Activated naive CD8-positive, alpha-beta T cell treated with anti-CD3 and anti-CD28 coated beads for 36 hours (primary cell): ENCODE data around the gene VKORC1. TPM values are rescaled to one million over a fixed set of nuclear protein-coding genes. Genes with fewer than 3 reads are reported as not detected.

Experiments
- DNase-seq: peaks from one replicate; pipeline ENCODE4 v3.0.0; 2021
- H3K27ac Mint-ChIP-seq: one replicate; pipeline ENCODE4 v1.8.0; 2022; ENCODE audit warnings: mild to moderate bottlenecking, moderate library complexity, mixed read lengths
- H3K27me3 Mint-ChIP-seq: one replicate; pipeline ENCODE4 v1.8.0; 2022; ENCODE audit warnings: mild to moderate bottlenecking, mixed read lengths
- H3K36me3 Mint-ChIP-seq: one replicate; pipeline ENCODE4 v1.8.0; 2021; ENCODE audit warnings: mild to moderate bottlenecking, mixed read lengths
- H3K4me1 Mint-ChIP-seq: one replicate; pipeline ENCODE4 v1.8.0; 2021; ENCODE audit warnings: mixed read lengths
- H3K4me3 Mint-ChIP-seq: one replicate; pipeline ENCODE4 v1.8.0; 2022; ENCODE audit warnings: mild to moderate bottlenecking, moderate library complexity, mixed read lengths
- H3K9me3 Mint-ChIP-seq: one replicate; pipeline ENCODE4 v1.8.0; 2022; ENCODE audit warnings: mixed read lengths
- total RNA-seq, 2 experiments: library from RNA; stranded (reverse); gene quantifications; one replicate each; pipeline ENCODE4 v1.2.3, GENCODE V29; 2021

Gene VKORC1
- total RNA-seq, 2 experiments from 2014 or later = 57.9 to 61.3 TPM

DNA sequence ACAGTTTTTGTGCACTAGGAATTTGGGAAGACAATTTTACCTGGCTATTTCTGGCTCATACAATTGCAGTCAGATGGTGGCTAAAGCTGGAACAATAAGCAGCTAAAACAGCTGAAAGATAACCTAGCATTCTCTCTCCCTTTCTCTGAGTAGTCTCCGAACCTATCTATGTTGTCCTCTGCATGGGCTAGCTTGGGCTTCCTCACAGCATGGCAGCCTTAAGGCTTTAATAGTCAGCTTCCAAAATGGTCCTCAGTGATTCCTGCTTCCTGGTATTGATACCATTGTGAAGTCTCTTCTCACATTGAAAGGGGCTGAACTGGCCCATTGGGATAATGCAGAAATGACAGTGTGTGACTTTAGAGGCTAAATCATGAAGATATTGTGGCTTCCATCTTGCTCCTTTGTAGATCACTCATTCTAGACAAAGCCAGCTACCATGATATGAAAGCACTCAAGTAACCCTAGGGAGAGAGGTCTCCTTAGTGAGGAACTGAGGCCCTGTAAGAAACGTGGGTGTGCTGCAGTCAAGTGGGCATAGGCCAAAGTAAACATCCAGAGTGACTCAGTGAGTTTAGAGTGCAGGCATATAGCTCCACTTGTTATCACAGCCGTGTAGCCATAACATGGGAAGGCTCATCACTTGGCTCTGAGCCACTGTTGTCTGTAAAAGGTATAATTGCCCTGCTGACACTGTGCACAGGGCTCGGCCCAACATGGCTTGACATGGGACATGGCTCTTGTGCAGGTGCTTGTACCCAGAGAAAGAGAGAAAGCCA lies 5.5 kb upstream of the VKORC1 start:
- no peak for DNase-seq
- no peak overlapping the region for H3K27ac Mint-ChIP-seq
- H3K27me3 Mint-ChIP-seq = no peaks in the 10 kb centered on the region
- H3K4me1 Mint-ChIP-seq = peaks cover 8% of the 10 kb centered on the region
- no peaks in the 10 kb centered on the region for H3K36me3 Mint-ChIP-seq
- no peak overlapping the region for H3K4me3 Mint-ChIP-seq
- no peaks in the 10 kb centered on the region for H3K9me3 Mint-ChIP-seq

DNA sequence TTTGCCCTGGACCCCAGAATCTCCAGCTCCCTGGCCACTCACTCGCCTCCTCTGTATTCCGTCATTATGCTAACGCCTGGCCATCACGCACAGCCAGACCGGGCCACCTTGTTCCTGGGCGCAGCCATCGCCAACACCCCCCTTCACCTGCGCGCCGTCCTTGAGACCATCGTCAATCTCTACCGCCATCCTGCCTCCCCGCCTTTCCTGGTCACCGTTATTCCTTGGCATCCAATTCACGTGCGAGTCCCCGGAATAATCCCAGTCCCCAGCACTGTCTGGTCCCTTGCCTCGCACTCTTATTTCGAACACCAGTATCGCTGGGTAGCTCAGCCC lies 541 bp downstream of the VKORC1 start:
- Mint-ChIP-seq H3K9me3 (no peaks in the 10 kb centered on the region), H3K27ac (peak overlapping the region; percentile 93), H3K4me3 (peak overlapping the region; percentile 100), H3K36me3 (peaks cover 12% of the 10 kb centered on the region), H3K4me1 (peaks cover 17% of the 10 kb centered on the region), H3K27me3 (no peaks in the 10 kb centered on the region)
- DNase-seq = no peak

DNA sequence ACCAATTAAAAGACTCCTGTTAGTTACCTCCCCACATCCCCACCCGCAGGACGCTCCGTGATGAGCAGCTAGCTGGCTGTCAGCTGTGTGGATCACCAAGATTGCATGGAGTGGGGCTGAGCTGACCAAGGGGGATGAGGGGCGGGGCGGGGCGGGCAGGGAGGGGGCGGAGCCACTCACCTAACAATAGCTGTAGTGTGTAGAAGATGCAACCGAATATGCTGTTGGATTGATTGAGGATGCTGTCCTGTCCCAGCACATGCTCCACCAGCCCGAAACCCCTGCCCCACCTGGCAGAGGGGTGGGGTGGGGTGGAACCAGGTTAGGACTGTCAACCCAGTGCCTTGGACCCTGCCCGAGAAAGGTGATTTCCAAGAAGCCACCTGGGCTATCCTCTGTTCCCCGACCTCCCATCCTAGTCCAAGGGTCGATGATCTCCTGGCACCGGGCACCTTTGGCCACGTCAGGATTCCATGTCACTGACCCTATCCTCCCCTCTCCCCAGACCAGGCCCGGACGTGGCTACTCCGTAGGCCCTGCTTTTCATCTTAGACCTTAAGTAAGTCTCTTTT lies 1.4 kb downstream of the VKORC1 start:
- Mint-ChIP-seq H3K4me1 (peaks cover 17% of the 10 kb centered on the region), H3K9me3 (no peaks in the 10 kb centered on the region), H3K36me3 (peaks cover 12% of the 10 kb centered on the region), H3K4me3 (peak overlapping the region; percentile 100), H3K27me3 (no peaks in the 10 kb centered on the region), H3K27ac (no peak overlapping the region)
- no peak for DNase-seq

DNA sequence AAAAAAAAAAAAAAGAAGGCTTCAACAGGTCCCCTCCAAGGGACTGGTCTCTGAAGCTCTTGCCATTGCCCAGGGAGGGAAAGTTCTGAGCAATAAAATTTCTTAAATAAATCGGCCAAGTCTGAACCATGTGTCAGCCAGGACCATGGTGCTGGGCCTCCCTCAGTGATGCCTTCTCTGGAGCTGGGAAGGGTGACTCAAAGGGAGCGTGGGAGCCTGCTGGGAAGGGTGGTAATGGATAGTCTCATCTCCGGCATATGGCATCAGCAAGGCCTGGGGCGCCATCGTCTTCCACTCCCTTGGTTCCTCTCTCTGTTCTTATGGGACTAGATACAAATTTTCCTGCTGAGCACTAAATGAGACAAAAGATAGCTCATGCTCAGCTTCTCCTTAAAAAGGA lies 2.3 kb downstream of the VKORC1 start:
- Mint-ChIP-seq H3K27me3 (no peaks in the 10 kb centered on the region), H3K27ac (no peak overlapping the region), H3K4me3 (no peak overlapping the region), H3K9me3 (no peaks in the 10 kb centered on the region), H3K4me1 (peaks cover 17% of the 10 kb centered on the region), H3K36me3 (peaks cover 12% of the 10 kb centered on the region)
- no peak for DNase-seq

DNA sequence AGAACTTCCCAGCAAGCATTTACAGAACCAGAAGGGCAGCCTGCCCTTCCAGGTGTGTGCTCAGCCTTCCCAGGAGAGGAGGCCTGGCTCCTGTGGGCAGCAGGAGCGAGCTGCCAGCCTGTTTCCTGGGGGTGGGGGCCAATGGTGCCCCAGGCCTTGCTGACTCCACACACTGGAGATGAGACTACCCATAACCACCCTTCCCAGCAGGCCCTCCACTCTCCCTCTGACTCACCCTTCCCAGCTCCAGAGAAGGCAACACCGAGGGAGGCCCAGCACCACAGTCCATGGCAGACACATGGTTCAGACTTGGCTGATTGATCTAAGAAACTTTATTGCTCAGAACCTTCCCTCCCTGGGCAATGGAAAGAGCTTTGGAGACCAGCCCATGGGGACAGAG lies 4.1 kb downstream of the VKORC1 start:
- no peaks in the 10 kb centered on the region for H3K27me3 Mint-ChIP-seq
- H3K4me3 Mint-ChIP-seq = no peak overlapping the region
- H3K36me3 Mint-ChIP-seq = peaks cover 12% of the 10 kb centered on the region
- H3K4me1 Mint-ChIP-seq = peaks cover 12% of the 10 kb centered on the region
- DNase-seq = no peak
- H3K27ac Mint-ChIP-seq = no peak overlapping the region
- no peaks in the 10 kb centered on the region for H3K9me3 Mint-ChIP-seq

DNA sequence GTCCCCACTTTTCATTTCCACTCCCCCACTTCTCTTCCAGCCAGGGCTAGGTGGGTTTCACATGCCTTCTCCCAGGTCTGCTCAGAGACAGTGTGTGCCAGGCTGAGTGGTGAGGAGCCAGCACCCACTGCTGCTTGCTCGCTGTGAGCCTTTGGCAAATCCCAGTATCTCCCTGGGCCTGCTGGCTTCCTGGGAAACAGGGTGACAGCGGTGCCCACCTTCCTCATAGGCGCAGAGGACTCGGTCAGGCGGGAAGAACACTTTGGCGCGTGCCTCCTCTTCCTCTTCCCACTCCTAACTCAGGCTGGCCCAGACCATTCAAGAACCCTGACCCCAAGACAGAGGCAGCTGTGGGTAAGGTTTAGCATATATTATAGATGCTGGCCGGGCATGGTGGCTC lies 5.4 kb downstream of the VKORC1 start:
- no peak overlapping the region for H3K4me3 Mint-ChIP-seq
- DNase-seq = no peak
- no peaks in the 10 kb centered on the region for H3K27me3 Mint-ChIP-seq
- H3K27ac Mint-ChIP-seq = no peak overlapping the region
- H3K36me3 Mint-ChIP-seq = peaks cover 11% of the 10 kb centered on the region
- peaks cover 9% of the 10 kb centered on the region for H3K4me1 Mint-ChIP-seq
- H3K9me3 Mint-ChIP-seq = no peaks in the 10 kb centered on the region

DNA sequence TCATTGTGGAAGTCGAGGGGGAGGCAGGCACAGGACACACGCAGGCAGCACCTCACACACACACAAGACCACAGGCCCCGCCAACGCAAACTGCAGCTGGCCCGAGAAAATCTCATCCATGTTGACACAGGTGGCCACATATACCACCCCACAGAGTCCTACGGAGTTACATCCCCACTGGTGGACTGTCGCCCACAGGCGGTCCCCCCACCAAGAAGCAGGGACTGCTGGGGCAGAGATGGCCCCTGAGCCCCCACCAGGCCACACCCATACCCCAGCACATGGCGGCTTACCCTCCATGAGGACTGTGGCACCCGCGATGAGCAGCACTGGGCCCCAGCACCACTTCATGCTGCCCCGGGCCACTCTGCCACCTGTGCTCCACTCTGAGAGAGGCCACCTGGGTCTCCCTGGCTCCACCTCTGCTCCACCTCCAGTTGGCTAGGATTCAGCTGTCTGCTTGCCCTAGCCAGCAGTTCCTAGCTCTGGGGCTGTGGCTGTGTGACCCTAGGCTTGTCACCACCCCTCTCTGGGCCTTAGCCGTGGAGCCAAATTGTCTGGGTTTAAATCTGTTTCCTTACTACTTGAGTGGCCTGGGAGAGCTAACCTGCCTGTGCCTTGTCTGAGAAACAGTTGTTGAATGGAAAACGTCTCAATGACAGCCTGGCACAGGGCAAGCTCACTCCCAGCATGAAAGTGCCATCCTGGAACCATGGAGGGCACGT lies 6.0 kb downstream of the VKORC1 start, which contains the start of gene PRSS53:
Gene PRSS53 (minus strand): TSS at position 485 of the 725 bp plus-strand sequence. CDS start 134 bp downstream, at position 351.
- Mint-ChIP-seq H3K9me3 (no peaks in the 10 kb centered on the region), H3K27ac (no peak within 1 kb of the TSS), H3K4me1 (peaks cover 9% of the 10 kb centered on the region), H3K4me3 (no peak within 1 kb of the TSS), H3K36me3 (peaks cover 6% of the 10 kb centered on the region), H3K27me3 (no peaks in the 10 kb centered on the region)
- DNase-seq = no peak

DNA sequence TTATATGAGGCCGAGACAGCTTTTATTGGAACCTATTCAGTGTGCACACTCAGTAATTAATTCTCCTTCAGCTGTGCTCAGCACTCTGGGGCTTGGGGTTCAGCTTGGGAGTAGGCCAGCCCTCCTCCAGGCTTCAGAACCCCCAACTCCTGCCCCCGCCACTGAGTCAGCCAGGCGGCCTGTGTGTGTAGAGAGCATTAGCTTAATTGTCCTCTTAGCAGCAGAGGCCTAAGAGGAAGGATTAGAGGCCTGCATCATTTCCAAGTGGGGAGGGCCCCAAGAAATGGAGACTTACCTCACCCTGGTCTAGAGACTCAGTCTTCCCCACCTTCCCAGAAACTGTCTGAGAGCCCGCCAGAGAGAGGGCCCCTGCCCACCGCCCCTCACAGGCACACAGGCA lies 6.6 kb downstream of the VKORC1 start:
- H3K36me3 Mint-ChIP-seq = peaks cover 6% of the 10 kb centered on the region
- no peaks in the 10 kb centered on the region for H3K9me3 Mint-ChIP-seq
- H3K4me1 Mint-ChIP-seq = peaks cover 5% of the 10 kb centered on the region
- DNase-seq = no peak
- H3K27ac Mint-ChIP-seq = no peak overlapping the region
- no peak overlapping the region for H3K4me3 Mint-ChIP-seq
- no peaks in the 10 kb centered on the region for H3K27me3 Mint-ChIP-seq

DNA sequence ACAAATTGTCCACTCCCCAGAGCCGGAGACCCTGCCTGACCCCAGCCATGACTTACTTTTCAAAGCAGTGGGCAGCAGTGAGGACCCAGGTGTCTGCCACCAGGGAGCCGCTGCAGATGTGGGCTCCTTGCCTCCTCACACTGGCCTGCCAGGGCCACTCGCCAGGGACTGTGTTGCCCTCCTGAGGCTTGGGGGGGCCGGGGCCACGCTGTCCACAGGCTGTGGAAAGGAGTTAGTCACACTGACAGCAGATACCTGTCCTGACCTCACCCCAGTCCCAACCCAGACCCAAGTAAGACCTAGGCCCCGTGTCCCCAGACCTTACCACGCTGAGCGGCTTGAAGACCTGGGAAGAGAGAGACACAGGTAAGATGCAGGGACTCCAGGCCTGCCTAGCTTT lies 7.1 kb downstream of the VKORC1 start:
- Mint-ChIP-seq H3K4me1 (peaks cover 4% of the 10 kb centered on the region), H3K36me3 (peaks cover 5% of the 10 kb centered on the region), H3K27me3 (no peaks in the 10 kb centered on the region), H3K27ac (no peak overlapping the region), H3K4me3 (no peak overlapping the region), H3K9me3 (no peaks in the 10 kb centered on the region)
- no peak for DNase-seq

DNA sequence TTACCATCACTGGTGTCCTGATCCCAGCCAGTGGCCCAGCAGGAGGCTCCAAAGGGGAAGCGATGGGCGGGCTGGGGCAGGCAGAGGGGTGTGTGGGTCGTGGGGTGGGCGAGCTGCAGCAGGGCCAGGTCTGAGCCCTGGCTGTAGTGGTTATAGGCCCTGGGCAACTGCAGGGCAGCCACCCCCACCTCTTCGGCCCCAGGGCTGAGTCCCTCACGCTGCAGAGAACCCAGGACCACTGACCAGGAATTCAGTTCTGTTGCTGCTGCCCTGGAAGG lies 8.0 kb downstream of the VKORC1 start:
- Mint-ChIP-seq H3K4me3 (no peak overlapping the region), H3K27me3 (no peaks in the 10 kb centered on the region), H3K9me3 (no peaks in the 10 kb centered on the region), H3K36me3 (peaks cover 6% of the 10 kb centered on the region), H3K4me1 (peaks cover 6% of the 10 kb centered on the region), H3K27ac (no peak overlapping the region)
- DNase-seq = no peak

DNA sequence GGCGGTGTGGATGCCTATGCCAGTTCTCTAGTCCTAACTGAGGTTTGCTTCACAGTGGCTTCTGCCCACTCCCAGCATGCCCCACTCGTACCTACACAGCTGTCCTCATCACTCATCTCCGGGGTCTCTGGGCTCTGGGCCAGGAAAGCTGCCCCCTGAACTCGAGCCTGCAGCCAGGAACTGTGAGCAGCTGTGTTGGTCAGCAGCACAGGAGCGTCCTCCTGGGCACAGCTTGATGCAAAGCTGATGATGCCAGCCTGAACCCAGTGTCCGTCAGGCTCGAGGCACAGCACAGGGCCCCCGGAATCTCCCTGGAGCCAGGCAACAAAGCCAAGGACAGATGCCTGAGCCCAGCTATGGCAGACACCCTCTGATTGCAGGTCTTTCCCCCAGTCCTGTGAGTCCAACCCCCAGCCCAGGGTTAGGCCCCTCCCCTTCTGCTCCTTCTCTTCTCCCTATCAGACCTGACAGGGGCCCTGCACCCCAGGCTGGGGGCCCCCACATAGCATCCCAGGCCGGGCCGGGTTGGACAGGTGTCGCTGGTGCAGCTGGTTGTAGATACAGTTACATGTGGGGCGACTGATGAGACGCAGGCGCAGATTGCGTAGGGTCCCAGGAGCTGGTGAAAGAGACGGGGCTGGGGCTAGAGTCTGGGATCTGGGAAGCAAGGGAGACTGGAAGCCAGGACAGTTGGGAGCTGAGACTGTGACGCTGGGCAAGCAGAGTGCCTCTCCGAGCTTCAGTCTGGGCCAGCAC lies 8.5 kb downstream of the VKORC1 start:
- no peak overlapping the region for H3K4me3 Mint-ChIP-seq
- DNase-seq = no peak
- no peak overlapping the region for H3K27ac Mint-ChIP-seq
- H3K36me3 Mint-ChIP-seq = peaks cover 6% of the 10 kb centered on the region
- H3K4me1 Mint-ChIP-seq = peaks cover 6% of the 10 kb centered on the region
- no peaks in the 10 kb centered on the region for H3K27me3 Mint-ChIP-seq
- no peaks in the 10 kb centered on the region for H3K9me3 Mint-ChIP-seq

DNA sequence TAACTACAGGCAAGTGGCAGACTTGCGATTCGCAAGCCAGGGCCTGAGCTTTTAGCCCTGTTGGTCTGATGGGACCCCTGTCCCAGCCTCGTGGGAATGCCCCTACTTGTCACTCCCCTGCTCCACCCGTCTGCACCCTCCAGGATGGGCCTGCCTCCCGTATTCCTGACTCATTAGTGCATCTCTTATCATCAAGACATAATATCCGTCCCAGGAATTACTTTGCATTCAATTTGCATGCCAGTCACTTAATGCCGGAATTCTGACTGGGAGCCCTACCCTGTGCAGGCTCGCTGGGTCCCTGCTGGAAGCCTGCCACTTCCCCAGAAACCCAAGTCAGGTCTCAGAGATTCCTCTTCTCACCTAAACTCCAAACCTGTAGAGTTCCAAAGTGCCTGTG lies 9.2 kb downstream of the VKORC1 start:
- H3K4me1 Mint-ChIP-seq = peaks cover 7% of the 10 kb centered on the region
- H3K27me3 Mint-ChIP-seq = no peaks in the 10 kb centered on the region
- H3K27ac Mint-ChIP-seq = peak overlapping the region; percentile 45
- peaks cover 2% of the 10 kb centered on the region for H3K36me3 Mint-ChIP-seq
- H3K4me3 Mint-ChIP-seq = no peak overlapping the region
- no peak for DNase-seq
- H3K9me3 Mint-ChIP-seq = no peaks in the 10 kb centered on the region

DNA sequence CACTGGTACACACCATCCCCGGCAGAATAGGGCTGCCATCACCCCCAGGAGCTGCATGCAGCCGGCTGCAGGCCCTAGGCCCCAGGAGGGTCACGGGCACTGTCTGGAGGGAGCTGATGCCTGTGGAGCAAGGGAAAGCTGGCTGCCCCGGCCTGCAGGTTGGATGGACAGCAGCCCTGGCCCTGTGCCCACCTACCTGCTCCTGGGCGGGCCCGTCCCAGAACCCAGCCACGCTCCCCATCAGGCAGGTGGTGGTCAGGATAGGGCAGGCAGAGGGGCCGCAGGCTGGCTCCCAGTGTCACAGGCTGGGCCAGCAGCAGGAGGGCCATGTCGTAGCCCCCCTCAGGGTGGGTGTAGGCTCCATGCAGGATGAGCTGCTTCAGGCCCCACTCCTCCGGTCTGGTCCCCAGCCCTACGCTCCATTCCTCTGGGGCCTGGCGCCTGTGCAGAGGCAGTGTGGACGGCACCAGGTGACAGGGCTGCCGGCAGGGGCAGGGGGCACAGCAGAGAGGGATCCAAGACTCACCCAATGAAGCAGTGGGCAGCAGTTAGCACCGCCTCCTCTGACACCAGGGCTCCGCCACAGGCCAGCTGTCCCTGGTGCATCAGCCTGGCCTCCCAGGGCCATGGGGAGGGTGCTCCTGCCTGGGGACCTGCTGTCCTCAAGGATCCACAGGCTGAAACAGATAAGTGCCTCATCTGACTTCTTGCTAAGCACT lies 9.9 kb downstream of the VKORC1 start:
- Mint-ChIP-seq H3K4me1 (peaks cover 7% of the 10 kb centered on the region), H3K36me3 (peaks cover 4% of the 10 kb centered on the region), H3K4me3 (no peak overlapping the region), H3K27ac (no peak overlapping the region), H3K27me3 (no peaks in the 10 kb centered on the region), H3K9me3 (no peaks in the 10 kb centered on the region)
- DNase-seq = no peak

DNA sequence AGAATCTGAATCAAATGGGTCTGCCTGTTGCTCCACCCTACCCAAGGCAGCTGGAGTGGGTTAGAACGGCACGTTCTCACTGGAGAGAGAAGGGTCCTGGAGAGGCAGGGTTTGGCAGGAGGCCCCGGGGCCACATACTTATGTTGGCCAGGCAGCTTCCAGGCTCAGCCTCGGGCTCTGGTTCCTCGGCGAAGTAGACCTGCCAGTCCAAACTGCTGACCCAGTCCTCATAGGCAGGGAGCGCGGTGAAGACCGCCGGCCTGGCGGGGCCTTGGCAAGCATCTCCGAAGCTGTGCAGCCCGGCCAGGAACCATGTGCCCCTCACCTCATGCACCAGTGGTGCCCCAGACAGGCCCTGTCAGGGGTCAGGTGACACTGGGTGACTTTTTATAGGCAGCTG lies 10.6 kb downstream of the VKORC1 start:
- Mint-ChIP-seq H3K27me3 (no peaks in the 10 kb centered on the region), H3K36me3 (peaks cover 6% of the 10 kb centered on the region), H3K27ac (no peak overlapping the region), H3K4me3 (no peak overlapping the region), H3K4me1 (peaks cover 10% of the 10 kb centered on the region), H3K9me3 (no peaks in the 10 kb centered on the region)
- DNase-seq = no peak

DNA sequence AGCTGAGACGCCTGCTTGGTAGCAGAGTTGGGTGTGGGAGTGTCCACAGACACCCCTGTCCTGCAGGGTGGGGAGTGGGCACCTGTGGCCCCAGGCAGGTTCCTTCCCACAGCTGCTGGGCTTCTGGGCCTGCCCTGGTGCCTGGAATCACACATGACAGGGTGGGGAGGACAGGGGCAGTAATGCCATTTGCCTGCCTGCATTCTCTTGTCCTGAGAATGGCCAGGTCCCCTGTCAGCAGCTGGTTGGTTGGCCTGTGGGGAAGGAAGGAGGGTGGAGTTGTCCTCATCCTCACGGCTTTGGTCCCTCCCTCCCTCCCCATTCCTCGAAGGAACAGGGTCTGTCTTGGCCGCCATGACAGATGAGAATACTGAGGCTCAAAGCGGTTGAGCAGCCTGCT lies 11.0 kb downstream of the VKORC1 start:
- Mint-ChIP-seq H3K4me1 (peaks cover 10% of the 10 kb centered on the region), H3K4me3 (no peak overlapping the region), H3K27ac (no peak overlapping the region), H3K9me3 (no peaks in the 10 kb centered on the region), H3K36me3 (peaks cover 6% of the 10 kb centered on the region), H3K27me3 (no peaks in the 10 kb centered on the region)
- DNase-seq = no peak
